ENCODE data around the gene CRYGD. TPM values are rescaled to one million over a fixed set of nuclear protein-coding genes. Genes with fewer than 3 reads are reported as not detected.
"Not testable (repeated sequence)": the region's sequence is repeated elsewhere in the genome, so short reads cannot be mapped to it uniquely, and the experiment has no call there.

CRYGD gene
- total RNA-seq, 1 donor from 2014 or later = not detected

DNA sequence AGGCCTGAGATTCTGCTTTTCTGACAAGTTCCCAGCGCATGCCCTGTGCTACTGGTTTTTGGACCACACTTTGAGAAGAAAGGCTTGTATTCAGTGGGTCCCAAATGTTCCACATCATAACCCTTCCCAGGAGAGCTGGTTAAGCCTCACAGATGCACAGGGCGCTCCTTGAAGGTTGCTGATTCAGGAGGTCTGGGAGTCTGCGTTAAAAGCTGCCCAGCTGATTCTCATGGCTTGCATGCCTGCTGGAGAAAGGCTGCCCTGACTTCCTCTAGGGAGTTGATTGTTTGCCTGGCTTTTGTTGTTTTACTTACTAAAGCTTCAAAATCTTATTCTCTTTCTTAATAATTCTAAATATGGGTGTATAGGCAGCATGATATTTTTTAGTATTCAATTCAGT lies 20.7 kb downstream of the CRYGD start:
- Mint-ChIP-seq H3K4me1 (peaks cover 4% of the 10 kb centered on the region), H3K36me3 (no peaks in the 10 kb centered on the region), H3K27ac (no peak overlapping the region), H3K27me3 (ENCODE audit: low read depth) (no peaks in the 10 kb centered on the region), H3K9me3 (no peaks in the 10 kb centered on the region), H3K4me3 (no peak overlapping the region)
- DNase-seq (ENCODE audit: low spot score in 2 of 2, unreplicated experiment in 2 of 2) = no peak
- TF ChIP-seq, protein P1, sequence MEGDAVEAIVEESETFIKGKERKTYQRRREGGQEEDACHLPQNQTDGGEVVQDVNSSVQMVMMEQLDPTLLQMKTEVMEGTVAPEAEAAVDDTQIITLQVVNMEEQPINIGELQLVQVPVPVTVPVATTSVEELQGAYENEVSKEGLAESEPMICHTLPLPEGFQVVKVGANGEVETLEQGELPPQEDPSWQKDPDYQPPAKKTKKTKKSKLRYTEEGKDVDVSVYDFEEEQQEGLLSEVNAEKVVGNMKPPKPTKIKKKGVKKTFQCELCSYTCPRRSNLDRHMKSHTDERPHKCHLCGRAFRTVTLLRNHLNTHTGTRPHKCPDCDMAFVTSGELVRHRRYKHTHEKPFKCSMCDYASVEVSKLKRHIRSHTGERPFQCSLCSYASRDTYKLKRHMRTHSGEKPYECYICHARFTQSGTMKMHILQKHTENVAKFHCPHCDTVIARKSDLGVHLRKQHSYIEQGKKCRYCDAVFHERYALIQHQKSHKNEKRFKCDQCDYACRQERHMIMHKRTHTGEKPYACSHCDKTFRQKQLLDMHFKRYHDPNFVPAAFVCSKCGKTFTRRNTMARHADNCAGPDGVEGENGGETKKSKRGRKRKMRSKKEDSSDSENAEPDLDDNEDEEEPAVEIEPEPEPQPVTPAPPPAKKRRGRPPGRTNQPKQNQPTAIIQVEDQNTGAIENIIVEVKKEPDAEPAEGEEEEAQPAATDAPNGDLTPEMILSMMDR (IDR thresholded peaks at IDR 0.05; ENCODE audit: unreplicated experiment) = no peak

- Mint-ChIP-seq H3K4me1 (peaks cover 4% of the 10 kb centered on the region), H3K9me3 (no peaks in the 10 kb centered on the region), H3K36me3 (no peaks in the 10 kb centered on the region), H3K4me3 (no peak overlapping the region), H3K27ac (no peak overlapping the region), H3K27me3 (ENCODE audit: low read depth) (no peaks in the 10 kb centered on the region)
- TF ChIP-seq, protein P1 (IDR thresholded peaks at IDR 0.05; ENCODE audit: unreplicated experiment) = no peak
- DNase-seq (ENCODE audit: low spot score in 2 of 2, unreplicated experiment in 2 of 2) = no peak
Measured at GRCh38 chr2:208101716-208102631, 22.4 kb downstream of the CRYGD start.

DNA sequence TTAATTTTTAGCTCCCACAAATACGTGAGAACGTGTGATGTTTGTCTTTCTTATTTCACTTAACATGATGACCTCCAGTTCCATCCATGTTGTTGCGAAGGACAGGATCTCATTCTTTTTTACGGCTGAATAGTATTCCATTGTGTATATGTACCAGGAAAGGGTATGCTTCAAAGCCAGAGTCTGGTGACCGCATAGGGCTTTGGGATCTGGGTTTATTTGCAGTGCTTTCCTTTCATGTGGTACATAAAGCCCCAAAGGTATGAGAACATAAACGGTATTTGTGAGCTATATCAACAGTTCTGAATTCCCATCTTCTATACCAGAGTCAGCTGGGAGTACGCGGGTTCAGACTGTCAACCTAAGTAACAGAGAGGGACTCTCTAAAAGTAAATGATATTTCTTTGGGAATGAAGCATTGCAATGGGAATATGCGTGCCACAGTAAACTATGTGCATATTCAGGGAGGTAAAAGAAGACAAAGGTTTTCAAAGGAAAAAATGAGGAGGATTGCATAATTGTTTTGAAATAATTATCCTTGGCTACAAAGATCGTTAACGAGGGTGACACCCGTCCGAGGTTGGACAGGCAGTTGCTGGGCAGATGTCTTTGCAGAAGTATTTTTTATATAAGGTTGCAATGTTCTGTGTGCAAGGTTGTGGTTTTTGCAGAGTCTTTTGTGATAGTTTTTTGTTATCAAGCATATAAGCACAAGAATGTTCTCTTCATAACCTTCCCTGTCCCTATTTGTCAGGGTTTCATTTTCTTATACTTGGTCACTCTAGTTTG lies 24.4 kb downstream of the CRYGD start:
- H3K4me3 Mint-ChIP-seq = no peak overlapping the region
- peaks cover 13% of the 10 kb centered on the region for H3K4me1 Mint-ChIP-seq
- TF ChIP-seq, protein P1 (IDR thresholded peaks at IDR 0.05; ENCODE audit: unreplicated experiment) = no peak
- H3K36me3 Mint-ChIP-seq = no peaks in the 10 kb centered on the region
- no peaks in the 10 kb centered on the region for H3K9me3 Mint-ChIP-seq
- DNase-seq (ENCODE audit: low spot score in 2 of 2, unreplicated experiment in 2 of 2) = no peak
- no peak overlapping the region for H3K27ac Mint-ChIP-seq
- no peaks in the 10 kb centered on the region for H3K27me3 Mint-ChIP-seq (ENCODE audit: low read depth)

GRCh38 chr2:208098701-208099100 lies 25.6 kb downstream of the CRYGD start:
- H3K9me3 Mint-ChIP-seq; H3K27me3 Mint-ChIP-seq (ENCODE audit: low read depth); H3K27ac Mint-ChIP-seq; H3K36me3 Mint-ChIP-seq; H3K4me3 Mint-ChIP-seq; DNase-seq (ENCODE audit: low spot score in 2 of 2, unreplicated experiment in 2 of 2): not testable (repeated sequence)
- H3K4me1 Mint-ChIP-seq = peaks cover 13% of the 10 kb centered on the region

DNA sequence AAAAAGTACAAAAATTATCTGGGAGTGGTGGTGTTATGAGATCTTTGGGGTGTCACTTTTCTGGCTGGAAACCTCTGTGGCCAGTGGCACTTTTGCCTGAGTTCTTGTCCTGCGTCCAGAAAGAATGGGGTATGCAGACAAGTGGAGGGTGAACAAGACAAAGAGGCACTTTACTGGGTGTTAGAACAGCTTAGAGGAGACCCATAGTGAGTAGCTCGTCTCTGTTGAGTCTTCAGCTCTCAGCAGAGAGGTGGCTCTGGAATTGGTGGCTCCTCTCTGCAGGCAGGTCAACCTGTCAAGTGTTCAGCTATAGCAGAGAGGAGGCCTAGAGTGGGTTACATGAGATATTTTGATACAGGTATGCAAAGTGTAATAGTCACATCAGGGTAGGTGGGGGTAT lies 26.1 kb downstream of the CRYGD start:
- H3K4me3 Mint-ChIP-seq = no peak overlapping the region
- no peak for DNase-seq (ENCODE audit: low spot score in 2 of 2, unreplicated experiment in 2 of 2)
- no peaks in the 10 kb centered on the region for H3K36me3 Mint-ChIP-seq
- H3K9me3 Mint-ChIP-seq = no peaks in the 10 kb centered on the region
- H3K27me3 Mint-ChIP-seq (ENCODE audit: low read depth) = no peaks in the 10 kb centered on the region
- peaks cover 13% of the 10 kb centered on the region for H3K4me1 Mint-ChIP-seq
- TF ChIP-seq, protein P1 (IDR thresholded peaks at IDR 0.05; ENCODE audit: unreplicated experiment) = no peak
- H3K27ac Mint-ChIP-seq = no peak overlapping the region

DNA sequence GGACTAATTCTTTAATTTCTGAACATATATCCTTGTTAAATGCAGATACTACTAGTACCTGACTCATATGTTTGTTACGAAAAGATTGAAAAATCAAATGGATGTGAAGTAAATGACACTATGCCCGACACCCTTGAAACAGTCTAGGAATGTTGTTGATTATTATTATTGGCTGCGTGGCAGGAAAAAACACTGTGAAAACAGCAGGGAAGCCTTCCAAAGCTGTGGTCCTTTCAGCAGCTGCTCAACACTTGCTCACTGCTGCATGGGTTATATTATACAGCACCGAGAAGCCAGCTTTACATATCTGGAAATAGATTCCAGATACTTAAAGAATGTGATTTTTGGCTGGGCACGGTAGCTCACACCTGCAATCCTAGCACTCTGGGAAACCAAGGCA lies 26.5 kb downstream of the CRYGD start:
- no peak for DNase-seq (ENCODE audit: low spot score in 2 of 2, unreplicated experiment in 2 of 2)
- TF ChIP-seq, protein P1 (IDR thresholded peaks at IDR 0.05; ENCODE audit: unreplicated experiment) = no peak
- no peak overlapping the region for H3K4me3 Mint-ChIP-seq
- no peaks in the 10 kb centered on the region for H3K36me3 Mint-ChIP-seq
- no peak overlapping the region for H3K27ac Mint-ChIP-seq
- peaks cover 17% of the 10 kb centered on the region for H3K4me1 Mint-ChIP-seq
- H3K27me3 Mint-ChIP-seq (ENCODE audit: low read depth) = no peaks in the 10 kb centered on the region
- H3K9me3 Mint-ChIP-seq = no peaks in the 10 kb centered on the region

Data from mesothelial cell of epicardium (in vitro differentiated cells).